K562 (cell line): ENCODE data around the gene ZNF584. TPM values are rescaled to one million over a fixed set of nuclear protein-coding genes. Genes with fewer than 3 reads are reported as not detected.

ENCODE experiments used
- ARHGAP35 ChIP-seq: fragments of 450-650 bp; IDR thresholded peaks from 2 replicates; pipeline ENCODE4 v1.6.1; 2018; ENCODE audit not compliant: partially characterized antibody
- C11orf30 ChIP-seq: fragments of 450-650 bp; IDR thresholded peaks from 2 replicates; pipeline ENCODE4 v1.6.1; 2016; ENCODE audit warnings: low read depth, mild to moderate bottlenecking
- ELF1 ChIP-seq: fragments of 200-800 bp; sonication (Bioruptor generic); IDR thresholded peaks from 2 replicates; pipeline ENCODE4 v1.6.1; 2016; ENCODE audit warnings: missing genetic modification characterization, missing compliant biosample characterization
- HDAC3 ChIP-seq: fragments of 450-650 bp; IDR thresholded peaks from 2 replicates; pipeline ENCODE4 v1.6.1; 2018; ENCODE audit warnings: borderline replicate concordance, mild to moderate bottlenecking, moderate library complexity; ENCODE audit not compliant: partially characterized antibody
- NFE2L1 ChIP-seq: fragments of 450-650 bp; IDR thresholded peaks from 2 replicates; pipeline ENCODE4 v1.6.1; 2016; ENCODE audit warnings: missing genetic modification characterization, low read depth, mild to moderate bottlenecking, missing compliant biosample characterization, moderate library complexity, borderline replicate concordance
- PRMT5 ChIP-seq: sonication (generic); formaldehyde crosslinking; IDR thresholded peaks from 2 replicates; pipeline ENCODE4 v1.5.0; 2020; ENCODE audit warnings: missing genetic modification reagents
- SUPT5H ChIP-seq: fragments of 450-650 bp; IDR thresholded peaks from 2 replicates; pipeline ENCODE4 v1.6.1; 2016
- ZNF175 ChIP-seq: fragments of 200-800 bp; sonication (Bioruptor generic); IDR thresholded peaks from 2 replicates; pipeline ENCODE4 v1.6.1; 2016; ENCODE audit warnings: low read depth, mild to moderate bottlenecking, missing genetic modification characterization, missing compliant biosample characterization
- ZNF232 ChIP-seq: sonication (generic); formaldehyde crosslinking; IDR thresholded peaks from 2 replicates; pipeline ENCODE4 v1.8.0; 2022; ENCODE audit warnings: mild to moderate bottlenecking, missing genetic modification reagents
- ZNF324 ChIP-seq: fragments of 250-450 bp; sonication (Bioruptor Pico); IDR thresholded peaks from 2 replicates; pipeline ENCODE4 v1.4.0; 2020; ENCODE audit warnings: mild to moderate bottlenecking
- ZNF347 ChIP-seq: fragments of 450-650 bp; formaldehyde crosslinking; IDR thresholded peaks from 2 replicates; pipeline ENCODE4 v1.4.0; 2020; ENCODE audit warnings: low read depth, mild to moderate bottlenecking, moderate library complexity
- polyA plus RNA-seq, 8 experiments: library from polyadenylated mRNA; depleted of rRNA in 4 of 8; stranded (reverse) in 5 of 8; unstranded in 3 of 8; fragments of >200 nt; fragmentation: Nextera tagmentation in 2 of 8; fragmentation: Illumina TruSeq in 1 of 8; extraction: Ambion mirVana in 2 of 8; extraction: Trizol in 1 of 8; gene quantifications; 2 replicates each; pipeline versions ENCODE4 v1.2.1 to v1.2.3, GENCODE V29; 2011 to 2014; ENCODE audit warnings: inconsistent platforms in 1 of 8, missing spikeins in 1 of 8
- total RNA-seq, 7 experiments: library from RNA; depleted of rRNA in 6 of 7; stranded (reverse); fragments of >200 nt in 6 of 7; fragmentation: Illumina TruSeq in 2 of 7; extraction: Trizol in 2 of 7; gene quantifications; 2 replicates each; pipeline versions ENCODE4 v1.2.1 to v1.2.3, GENCODE V29; 2011 to 2021; ENCODE audit warnings: low replicate concordance in 1 of 7
- TF ChIP-seq, protein P1 (sequence below): fragments of 250-450 bp; sonication (Bioruptor Pico); IDR thresholded peaks from 2 replicates; pipeline ENCODE4 v1.8.0; 2021; ENCODE audit warnings: moderate library complexity, mild to moderate bottlenecking, inconsistent platforms
- TF ChIP-seq, protein P2 (sequence below): fragments of 450-650 bp; formaldehyde crosslinking; IDR thresholded peaks from 2 replicates; pipeline ENCODE4 v1.4.0; 2022; ENCODE audit warnings: missing genetic modification characterization
- TF ChIP-seq, protein P3 (sequence below), 2 experiments: fragments of 450-650 bp in 1 of 2; IDR thresholded peaks; 2 replicates each; pipeline ENCODE4 v1.6.1; 2011 to 2017; ENCODE audit warnings: low read depth in 2 of 2, antibody characterized with exemption in 1 of 2, borderline replicate concordance in 1 of 2, low read length in 1 of 2, mild to moderate bottlenecking in 1 of 2, mixed read lengths in 1 of 2; ENCODE audit not compliant: control insufficient read depth in 1 of 2
- TF ChIP-seq, protein P4 (sequence below): sonication (generic); formaldehyde crosslinking; IDR thresholded peaks from 2 replicates; pipeline ENCODE4 v1.5.0; 2020; ENCODE audit warnings: missing genetic modification reagents
- TF ChIP-seq, protein P5 (sequence below): fragments of 200-800 bp; sonication (Bioruptor generic); IDR thresholded peaks from 2 replicates; pipeline ENCODE4 v1.6.1; 2017; ENCODE audit warnings: missing genetic modification characterization, missing compliant biosample characterization
- TF ChIP-seq, protein P6 (sequence below): fragments of 250-450 bp; sonication (Bioruptor Pico); IDR thresholded peaks from 2 replicates; pipeline ENCODE4 v1.5.0; 2020; ENCODE audit warnings: mild to moderate bottlenecking, borderline replicate concordance

The ZNF584 gene
- total and polyA plus RNA-seq, 9 of the 15 experiments (the other 6 are each of a cell fraction or from before 2014, with no cell fraction given): 5.8 to 43.4 (median 24.6) TPM

DNA sequence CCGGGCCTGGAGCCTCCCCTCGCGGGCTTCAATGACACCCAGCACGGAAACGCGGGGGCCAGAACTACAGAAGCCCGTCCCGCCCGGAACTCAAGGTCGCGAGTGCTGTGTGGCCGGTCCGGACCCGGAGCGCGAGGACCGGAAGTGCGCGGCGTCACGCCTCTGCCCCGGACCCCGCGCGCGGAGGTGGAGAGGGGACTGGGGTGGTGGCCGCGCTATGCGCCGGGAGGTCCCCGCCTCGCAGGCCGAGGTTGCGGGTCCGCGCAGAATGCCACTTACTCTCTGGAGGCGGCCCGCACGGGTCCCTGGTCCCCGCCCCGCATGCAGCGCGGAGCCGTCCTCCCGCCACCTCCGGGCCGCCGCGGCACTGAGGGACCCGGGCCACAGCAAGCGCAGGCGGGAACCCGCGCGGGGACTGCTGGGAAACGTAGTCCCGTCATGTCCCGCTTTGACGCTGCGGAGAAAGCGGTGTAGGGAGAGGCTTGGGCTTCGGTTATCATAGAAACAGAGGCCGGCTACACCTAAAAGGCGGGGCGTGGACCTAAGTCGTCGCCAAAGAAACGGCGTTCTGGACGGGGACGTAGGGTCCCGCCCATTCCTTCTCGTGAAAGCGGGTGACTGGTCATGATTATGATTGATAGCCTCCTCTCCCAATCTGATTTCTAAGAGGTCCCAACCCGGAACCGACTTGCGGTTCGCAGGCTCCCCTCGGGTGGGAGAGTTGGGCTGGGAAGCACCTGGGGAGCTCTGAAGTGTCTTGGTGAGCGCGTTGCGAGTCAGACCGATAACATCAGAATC, 27.6 kb upstream of the ZNF584 start, which contains the start of gene ZNF837 (continued):
- TF ChIP-seq ZNF232 (CRISPR knock-in tag) (no peak), C11orf30 (peak; percentile 95), PRMT5 (no peak), ARHGAP35 (no peak), SUPT5H (peak; percentile 96), ZNF347 (CRISPR knock-in tag) (no peak), ZNF175 (CRISPR knock-in tag) (no peak), ZNF324 (CRISPR knock-in tag) (0 out of 2 replicates have a peak, but pooled peaks have one; percentile 14), ELF1 (peak; percentile 94), NFE2L1 (tag) (no peak), HDAC3 (peak; percentile 62)
- TF ChIP-seq, protein P1, sequence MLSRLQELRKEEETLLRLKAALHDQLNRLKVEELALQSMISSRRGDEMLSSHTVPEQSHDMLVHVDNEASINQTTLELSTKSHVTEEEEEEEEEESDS: no peak
- TF ChIP-seq, protein P2, sequence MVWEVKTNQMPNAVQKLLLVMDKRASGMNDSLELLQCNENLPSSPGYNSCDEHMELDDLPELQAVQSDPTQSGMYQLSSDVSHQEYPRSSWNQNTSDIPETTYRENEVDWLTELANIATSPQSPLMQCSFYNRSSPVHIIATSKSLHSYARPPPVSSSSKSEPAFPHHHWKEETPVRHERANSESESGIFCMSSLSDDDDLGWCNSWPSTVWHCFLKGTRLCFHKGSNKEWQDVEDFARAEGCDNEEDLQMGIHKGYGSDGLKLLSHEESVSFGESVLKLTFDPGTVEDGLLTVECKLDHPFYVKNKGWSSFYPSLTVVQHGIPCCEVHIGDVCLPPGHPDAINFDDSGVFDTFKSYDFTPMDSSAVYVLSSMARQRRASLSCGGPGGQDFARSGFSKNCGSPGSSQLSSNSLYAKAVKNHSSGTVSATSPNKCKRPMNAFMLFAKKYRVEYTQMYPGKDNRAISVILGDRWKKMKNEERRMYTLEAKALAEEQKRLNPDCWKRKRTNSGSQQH (CRISPR knock-in tag): no peak
- TF ChIP-seq, protein P3, sequence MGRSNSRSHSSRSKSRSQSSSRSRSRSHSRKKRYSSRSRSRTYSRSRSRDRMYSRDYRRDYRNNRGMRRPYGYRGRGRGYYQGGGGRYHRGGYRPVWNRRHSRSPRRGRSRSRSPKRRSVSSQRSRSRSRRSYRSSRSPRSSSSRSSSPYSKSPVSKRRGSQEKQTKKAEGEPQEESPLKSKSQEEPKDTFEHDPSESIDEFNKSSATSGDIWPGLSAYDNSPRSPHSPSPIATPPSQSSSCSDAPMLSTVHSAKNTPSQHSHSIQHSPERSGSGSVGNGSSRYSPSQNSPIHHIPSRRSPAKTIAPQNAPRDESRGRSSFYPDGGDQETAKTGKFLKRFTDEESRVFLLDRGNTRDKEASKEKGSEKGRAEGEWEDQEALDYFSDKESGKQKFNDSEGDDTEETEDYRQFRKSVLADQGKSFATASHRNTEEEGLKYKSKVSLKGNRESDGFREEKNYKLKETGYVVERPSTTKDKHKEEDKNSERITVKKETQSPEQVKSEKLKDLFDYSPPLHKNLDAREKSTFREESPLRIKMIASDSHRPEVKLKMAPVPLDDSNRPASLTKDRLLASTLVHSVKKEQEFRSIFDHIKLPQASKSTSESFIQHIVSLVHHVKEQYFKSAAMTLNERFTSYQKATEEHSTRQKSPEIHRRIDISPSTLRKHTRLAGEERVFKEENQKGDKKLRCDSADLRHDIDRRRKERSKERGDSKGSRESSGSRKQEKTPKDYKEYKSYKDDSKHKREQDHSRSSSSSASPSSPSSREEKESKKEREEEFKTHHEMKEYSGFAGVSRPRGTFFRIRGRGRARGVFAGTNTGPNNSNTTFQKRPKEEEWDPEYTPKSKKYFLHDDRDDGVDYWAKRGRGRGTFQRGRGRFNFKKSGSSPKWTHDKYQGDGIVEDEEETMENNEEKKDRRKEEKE (IDR thresholded peaks at IDR 0.05; ENCODE audit: borderline replicate concordance in 1 of 2, control insufficient read depth in 1 of 2, low read depth in 2 of 2, low read length in 1 of 2): peak in 1 of 2 experiments; percentile 91; a peak in 1 of 4 replicates
- TF ChIP-seq, protein P4, sequence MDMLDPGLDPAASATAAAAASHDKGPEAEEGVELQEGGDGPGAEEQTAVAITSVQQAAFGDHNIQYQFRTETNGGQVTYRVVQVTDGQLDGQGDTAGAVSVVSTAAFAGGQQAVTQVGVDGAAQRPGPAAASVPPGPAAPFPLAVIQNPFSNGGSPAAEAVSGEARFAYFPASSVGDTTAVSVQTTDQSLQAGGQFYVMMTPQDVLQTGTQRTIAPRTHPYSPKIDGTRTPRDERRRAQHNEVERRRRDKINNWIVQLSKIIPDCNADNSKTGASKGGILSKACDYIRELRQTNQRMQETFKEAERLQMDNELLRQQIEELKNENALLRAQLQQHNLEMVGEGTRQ (CRISPR knock-in tag): no peak; the same call in 1 of the 2 replicates
- TF ChIP-seq, protein P5, sequence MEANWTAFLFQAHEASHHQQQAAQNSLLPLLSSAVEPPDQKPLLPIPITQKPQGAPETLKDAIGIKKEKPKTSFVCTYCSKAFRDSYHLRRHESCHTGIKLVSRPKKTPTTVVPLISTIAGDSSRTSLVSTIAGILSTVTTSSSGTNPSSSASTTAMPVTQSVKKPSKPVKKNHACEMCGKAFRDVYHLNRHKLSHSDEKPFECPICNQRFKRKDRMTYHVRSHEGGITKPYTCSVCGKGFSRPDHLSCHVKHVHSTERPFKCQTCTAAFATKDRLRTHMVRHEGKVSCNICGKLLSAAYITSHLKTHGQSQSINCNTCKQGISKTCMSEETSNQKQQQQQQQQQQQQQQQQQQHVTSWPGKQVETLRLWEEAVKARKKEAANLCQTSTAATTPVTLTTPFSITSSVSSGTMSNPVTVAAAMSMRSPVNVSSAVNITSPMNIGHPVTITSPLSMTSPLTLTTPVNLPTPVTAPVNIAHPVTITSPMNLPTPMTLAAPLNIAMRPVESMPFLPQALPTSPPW (CRISPR knock-in tag): peak; percentile 72; the same call in 1 of the 2 replicates
- TF ChIP-seq, protein P6, sequence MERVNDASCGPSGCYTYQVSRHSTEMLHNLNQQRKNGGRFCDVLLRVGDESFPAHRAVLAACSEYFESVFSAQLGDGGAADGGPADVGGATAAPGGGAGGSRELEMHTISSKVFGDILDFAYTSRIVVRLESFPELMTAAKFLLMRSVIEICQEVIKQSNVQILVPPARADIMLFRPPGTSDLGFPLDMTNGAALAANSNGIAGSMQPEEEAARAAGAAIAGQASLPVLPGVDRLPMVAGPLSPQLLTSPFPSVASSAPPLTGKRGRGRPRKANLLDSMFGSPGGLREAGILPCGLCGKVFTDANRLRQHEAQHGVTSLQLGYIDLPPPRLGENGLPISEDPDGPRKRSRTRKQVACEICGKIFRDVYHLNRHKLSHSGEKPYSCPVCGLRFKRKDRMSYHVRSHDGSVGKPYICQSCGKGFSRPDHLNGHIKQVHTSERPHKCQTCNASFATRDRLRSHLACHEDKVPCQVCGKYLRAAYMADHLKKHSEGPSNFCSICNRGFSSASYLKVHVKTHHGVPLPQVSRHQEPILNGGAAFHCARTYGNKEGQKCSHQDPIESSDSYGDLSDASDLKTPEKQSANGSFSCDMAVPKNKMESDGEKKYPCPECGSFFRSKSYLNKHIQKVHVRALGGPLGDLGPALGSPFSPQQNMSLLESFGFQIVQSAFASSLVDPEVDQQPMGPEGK (CRISPR knock-in tag): no peak
